Left ventricle myocardium inferior (tissue), 1 donor: ENCODE measurements around the gene WDR13. TPM values are rescaled to one million over a fixed set of nuclear protein-coding genes. Genes with fewer than 3 reads are reported as not detected.

Experiments used
- DNase-seq: peaks from one replicate; pipeline ENCODE4 v3.0.0-alpha.2; 2020
- H3K27ac ChIP-seq: fragments of 200-600 bp; replicated peaks from 2 replicates; pipeline ENCODE4 v1.8.0; 2021
- H3K27me3 ChIP-seq: fragments of 200-600 bp; 2 replicates; pipeline ENCODE4 v1.8.0; 2021; ENCODE audit warnings: low read depth
- H3K36me3 ChIP-seq: fragments of 200-600 bp; 2 replicates; pipeline ENCODE4 v1.8.0; 2021
- H3K4me1 ChIP-seq: fragments of 200-600 bp; 2 replicates; pipeline ENCODE4 v1.8.0; 2021
- H3K4me3 ChIP-seq: fragments of 200-600 bp; 2 replicates; pipeline ENCODE4 v1.8.0; 2021; ENCODE audit warnings: mild to moderate bottlenecking, moderate library complexity
- H3K9me3 ChIP-seq: fragments of 200-600 bp; replicated peaks from 2 replicates; pipeline ENCODE4 v1.8.0; 2021
- CTCF ChIP-seq: fragments of 200-600 bp; IDR thresholded peaks from 2 replicates; pipeline ENCODE4 v1.8.0; 2021; ENCODE audit warnings: antibody characterized with exemption, mild to moderate bottlenecking, borderline replicate concordance
- intact Hi-C: fragments of 100-400 bp; cut with micrococcal nuclease; formaldehyde crosslinking; loops from one replicate; pipeline ENCODE4 v1.11.0; 2022
- total RNA-seq: library from RNA; stranded (reverse); fragmentation: NEBNext Ultra II Directional; extraction: Animal tissue kit (Norgen Biotek cat#: 25700); gene quantifications from one replicate; pipeline ENCODE4 v1.2.1, GENCODE V29; 2021
- donor health status: DM: no; HTN: yes; CAD: no; lungs with severe emphysema.

WDR13 gene
- total RNA-seq, 1 donor from 2014 or later, result 137 TPM

- H3K27ac ChIP-seq, result peak overlapping the region; percentile 86
- intact Hi-C loops, result no loop called here
- TF ChIP-seq CTCF, result no peak
- no peaks in the 10 kb centered on the region for H3K36me3 ChIP-seq
- H3K27me3 ChIP-seq, result no peaks in the 10 kb centered on the region
- H3K4me3 ChIP-seq, result peak overlapping the region; percentile 44
- H3K9me3 ChIP-seq, result no peaks in the 10 kb centered on the region
- no peak for DNase-seq
- H3K4me1 ChIP-seq, result peaks cover 10% of the 10 kb centered on the region
Observed at GRCh38 chrX:48589482-48590162, 7.7 kb upstream of the WDR13 start.

- Histone ChIP-seq H3K36me3 (no peaks in the 10 kb centered on the region), H3K27me3 (no peaks in the 10 kb centered on the region), H3K4me3 (peak overlapping the region; percentile 44), H3K27ac (peak overlapping the region; percentile 86), H3K4me1 (peaks cover 10% of the 10 kb centered on the region), H3K9me3 (no peaks in the 10 kb centered on the region)
- no peak for DNase-seq
- TF ChIP-seq CTCF, result no peak
- intact Hi-C loops, result no loop called here
Observed at GRCh38 chrX:48590203-48591103, 6.8 kb upstream of the WDR13 start.

- Histone ChIP-seq H3K4me3 (peak overlapping the region; percentile 44), H3K27ac (peak overlapping the region; percentile 86), H3K4me1 (peaks cover 10% of the 10 kb centered on the region), H3K9me3 (no peaks in the 10 kb centered on the region), H3K36me3 (no peaks in the 10 kb centered on the region), H3K27me3 (no peaks in the 10 kb centered on the region)
- intact Hi-C loops, result no loop called here
- peak; percentile 38 for TF ChIP-seq CTCF
- no peak for DNase-seq
Observed at GRCh38 chrX:48591255-48591791, 6.0 kb upstream of the WDR13 start.

GRCh38 chrX:48592971-48593370 lies 4.3 kb upstream of the WDR13 start:
- TF ChIP-seq CTCF, result no peak
- no peak overlapping the region for H3K4me3 ChIP-seq
- H3K27ac ChIP-seq, result no peak overlapping the region
- no peaks in the 10 kb centered on the region for H3K36me3 ChIP-seq
- peaks cover 16% of the 10 kb centered on the region for H3K4me1 ChIP-seq
- DNase-seq, result no peak
- H3K9me3 ChIP-seq, result no peaks in the 10 kb centered on the region
- no peaks in the 10 kb centered on the region for H3K27me3 ChIP-seq
- intact Hi-C loops, result no loop called here

- DNase-seq, result no peak
- intact Hi-C loops, result no loop called here
- no peak overlapping the region for H3K27ac ChIP-seq
Observed at GRCh38 chrX:48595929-48596328, 1.4 kb upstream of the WDR13 start.

More at GRCh38 chrX:48595929-48596328, 1.4 kb upstream of the WDR13 start:
- H3K4me3 ChIP-seq, result no peak overlapping the region
- TF ChIP-seq CTCF, result no peak
- H3K9me3 ChIP-seq, result no peaks in the 10 kb centered on the region
- peaks cover 16% of the 10 kb centered on the region for H3K4me1 ChIP-seq
- no peaks in the 10 kb centered on the region for H3K27me3 ChIP-seq
- peaks cover 22% of the 10 kb centered on the region for H3K36me3 ChIP-seq
